ENCODE results near the gene PRKCQ.

GRCh38 chr10:6602700-6603084 is 22.6 kb upstream of the PRKCQ start:
- TF ChIP-seq CTCF (conservative IDR thresholded peaks at IDR 0.05; ENCODE audit: low read length) (no peak), EZH2phosphoT487 (IDR thresholded peaks at IDR 0.05; ENCODE audit: borderline replicate concordance, low read depth, low read length) (no peak)

Measured in OCI-LY7 (cell line).